ENCODE data around the gene SH2D7.

SH2D7 gene

DNA sequence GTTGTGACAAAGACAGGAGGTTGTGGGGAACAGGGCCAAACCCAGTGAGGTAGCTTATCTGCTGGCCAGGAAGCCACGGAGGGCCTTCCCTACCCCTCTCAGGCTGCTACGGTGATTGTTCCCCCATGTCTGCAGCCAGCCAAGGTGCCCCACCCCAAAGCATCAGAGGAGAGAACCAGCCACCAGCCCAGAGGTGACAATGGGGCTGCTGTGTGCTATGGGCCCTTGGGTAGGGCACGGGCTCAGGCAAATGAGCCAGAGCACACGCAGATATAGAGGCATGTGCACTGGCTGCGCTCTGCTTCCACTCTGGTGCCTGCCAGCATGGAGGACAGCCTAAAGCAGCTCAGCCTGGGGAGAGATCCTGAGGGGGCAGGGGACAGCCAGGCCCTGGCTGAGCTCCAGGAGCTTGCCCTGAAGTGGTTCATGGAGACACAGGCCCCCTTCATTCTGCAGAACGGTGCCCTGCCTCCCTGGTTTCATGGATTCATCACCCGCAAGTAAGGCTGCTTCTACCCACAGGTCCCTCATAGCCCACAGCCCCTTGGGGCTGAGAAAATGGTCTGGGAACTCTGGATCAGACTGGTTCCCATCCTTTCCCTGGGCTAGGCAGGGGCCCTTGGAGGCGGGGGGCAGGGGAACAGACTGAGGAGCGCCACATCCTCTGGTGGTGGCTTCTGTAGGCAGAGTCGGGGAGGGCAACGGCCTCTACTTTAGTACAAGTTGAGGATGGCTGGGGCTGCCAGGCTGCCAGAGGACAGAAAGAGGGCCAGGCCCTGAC lies at the start of gene SH2D7:
TSS of gene SH2D7 (plus strand) at position 301 of the 781 bp plus-strand sequence. CDS start at position 325, 24 bp downstream.
- no peak for DNase-seq

DNA sequence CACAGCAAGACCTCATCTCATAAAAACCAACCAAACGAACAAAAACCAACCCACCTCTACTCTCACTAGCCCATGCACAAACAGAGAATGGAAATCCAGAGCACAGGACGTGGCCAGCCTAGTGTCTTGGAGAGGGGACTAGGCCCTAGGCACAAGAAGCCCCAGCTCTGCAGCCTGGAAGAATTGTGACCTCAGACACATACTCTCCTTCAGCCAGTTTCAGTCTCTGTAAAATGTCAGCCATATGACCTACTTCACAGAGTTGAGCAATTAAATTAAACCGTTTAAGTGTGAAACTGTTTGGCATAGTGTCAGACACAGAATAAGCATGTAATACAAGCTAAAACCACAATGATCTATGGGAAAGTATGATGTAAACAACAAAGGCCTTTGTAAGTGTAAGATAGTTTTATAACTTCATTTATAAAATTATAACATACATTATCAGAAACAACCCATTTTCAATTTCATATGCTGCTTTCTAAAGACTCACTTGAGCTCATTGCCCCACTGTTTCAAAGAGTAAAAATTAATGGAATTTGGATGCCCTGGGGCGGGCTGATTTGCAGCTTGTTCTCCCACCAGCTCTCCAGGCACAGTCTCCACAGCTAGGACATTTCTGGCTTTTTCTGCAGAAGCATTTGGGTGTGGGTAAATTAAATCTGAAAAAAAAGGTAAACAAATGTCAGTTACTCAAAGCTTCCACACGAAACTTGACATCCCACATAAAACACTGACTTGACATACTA lies 47.8 kb upstream of the SH2D7 start:
- DNase-seq = no peak

DNA sequence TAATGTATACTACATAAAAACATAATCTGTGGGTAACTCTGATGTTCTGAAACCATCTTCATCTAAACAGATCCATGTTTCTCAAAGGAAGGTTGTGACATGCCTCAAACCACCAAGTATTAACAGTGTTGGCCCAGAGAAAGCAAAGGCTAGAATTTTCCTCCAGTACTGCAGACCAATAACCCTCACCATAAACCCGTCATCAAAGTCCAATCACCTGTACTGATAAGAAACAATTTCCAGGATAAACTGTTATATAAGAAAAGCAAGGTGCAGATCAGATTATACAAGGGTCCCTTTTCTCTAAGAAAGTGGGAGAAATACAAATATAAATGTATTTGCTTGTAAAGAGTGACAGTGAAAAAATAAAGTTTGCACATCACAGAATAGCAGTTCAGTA lies 47.2 kb upstream of the SH2D7 start:
- no peak for DNase-seq

DNA sequence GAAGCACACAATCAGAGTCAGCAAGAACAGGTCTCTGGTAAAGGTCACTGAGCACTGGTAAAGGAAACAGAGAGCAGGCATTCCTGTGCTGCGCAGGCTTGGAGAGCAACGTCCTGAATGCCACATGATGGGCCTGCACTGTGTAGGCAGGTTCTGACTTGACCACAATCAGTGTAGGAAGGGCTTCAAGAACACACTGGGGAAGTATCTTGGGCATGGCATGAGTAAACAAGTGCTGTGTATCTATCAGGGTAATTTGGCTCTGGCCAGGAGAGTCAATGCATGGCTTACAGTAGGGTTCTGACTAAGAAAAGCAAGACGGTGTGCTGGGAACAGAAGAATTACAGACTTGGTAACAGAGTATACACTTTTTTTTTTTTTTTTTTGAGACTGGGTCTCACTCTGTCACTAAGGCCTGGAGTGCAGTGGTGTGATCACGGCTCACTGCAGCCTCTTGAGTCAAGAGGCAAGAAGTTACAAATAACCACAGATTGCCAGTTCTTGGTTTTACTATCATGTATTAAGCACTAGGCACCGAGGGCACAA lies 45.5 kb upstream of the SH2D7 start:
- peak; percentile 54 for DNase-seq

DNA sequence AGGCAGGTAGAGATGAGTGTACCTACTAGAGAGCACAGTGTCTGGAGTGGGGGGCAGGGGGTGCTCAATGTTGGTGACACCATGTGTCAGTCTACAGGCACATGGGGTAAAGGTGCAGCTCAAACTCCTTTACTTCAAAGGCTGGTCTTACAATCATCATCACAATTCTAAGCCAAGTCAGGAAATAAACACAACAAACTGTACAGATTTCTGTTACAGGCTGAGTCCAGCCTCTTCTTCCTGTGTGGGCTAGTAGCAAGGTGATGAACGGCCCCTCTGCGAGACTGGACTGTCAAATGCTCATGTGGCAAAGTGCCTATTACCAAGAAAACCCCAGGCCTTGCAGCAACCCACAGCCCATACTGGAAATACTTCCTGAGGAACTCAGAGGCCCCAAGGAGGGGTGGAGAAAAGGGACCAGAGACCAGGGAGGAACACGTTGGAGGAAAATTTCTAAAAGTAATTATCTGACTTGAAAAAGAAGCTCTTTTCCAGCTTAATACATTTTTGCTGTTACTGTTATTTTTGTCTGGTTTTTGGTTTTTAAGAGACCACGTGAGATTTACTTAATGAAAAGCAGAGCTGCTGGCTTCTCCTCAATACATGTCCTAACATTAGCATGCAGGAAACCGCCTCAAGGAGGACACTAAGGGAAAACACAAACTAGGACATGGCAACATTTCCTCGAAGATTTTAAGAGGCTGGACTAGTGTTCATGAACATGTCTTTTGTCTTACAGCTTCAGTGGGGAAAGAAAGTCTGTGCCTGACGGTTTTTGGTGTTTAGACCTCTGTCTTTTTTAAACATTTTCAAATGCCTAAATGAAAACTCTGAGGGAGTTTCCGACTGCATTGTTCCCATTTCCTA lies 44.4 kb upstream of the SH2D7 start:
- no peak for DNase-seq

DNA sequence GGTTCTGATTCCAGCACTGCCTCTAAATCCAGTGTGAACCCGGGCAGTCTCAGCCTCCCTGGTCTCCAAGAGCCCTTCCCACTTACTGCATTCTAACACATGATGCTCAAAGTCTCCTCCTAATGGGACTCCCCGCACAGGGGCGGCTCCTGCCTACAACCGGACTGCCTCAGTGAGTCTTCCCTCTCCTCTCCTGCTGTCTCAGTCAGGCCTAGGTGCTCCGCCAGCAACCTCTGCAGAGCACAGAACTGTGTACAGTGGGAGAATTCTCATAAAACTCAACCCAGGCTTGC lies 43.8 kb upstream of the SH2D7 start:
- DNase-seq = no peak

DNA sequence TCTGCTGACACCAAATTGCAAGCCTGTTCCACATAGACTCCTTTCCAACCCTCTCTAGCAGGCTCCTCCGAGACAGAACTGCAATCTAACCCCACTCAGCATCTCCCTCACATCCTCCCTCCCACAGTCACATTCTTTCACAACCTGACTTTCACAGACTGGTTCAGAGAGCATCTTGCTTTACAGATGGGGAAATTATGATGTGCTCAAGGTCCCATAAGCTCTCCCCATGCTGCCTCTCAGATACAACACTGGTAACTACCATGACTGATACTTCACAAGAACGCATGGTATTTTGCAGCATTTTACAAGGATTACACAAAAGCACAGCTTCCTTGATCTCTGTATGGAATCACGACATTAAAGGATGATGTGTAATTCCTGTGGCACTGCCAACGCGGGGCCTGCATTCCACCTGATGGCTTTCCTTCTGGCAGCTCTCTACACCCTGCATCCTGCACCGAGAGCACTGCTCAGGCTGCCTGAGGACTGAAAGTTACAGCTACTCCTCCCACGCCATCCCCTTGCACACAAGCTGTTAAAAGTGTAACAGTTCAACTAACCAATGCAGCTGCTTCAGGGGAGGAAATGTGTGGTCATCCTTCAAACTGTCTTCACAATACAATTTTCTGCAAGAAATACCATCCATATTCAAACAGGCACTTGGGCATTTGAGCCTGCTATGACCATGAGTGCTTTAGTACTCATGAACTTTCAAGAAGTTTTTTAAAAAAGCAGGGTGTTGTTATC lies 42.5 kb upstream of the SH2D7 start:
- peak; percentile 68 for DNase-seq

DNA sequence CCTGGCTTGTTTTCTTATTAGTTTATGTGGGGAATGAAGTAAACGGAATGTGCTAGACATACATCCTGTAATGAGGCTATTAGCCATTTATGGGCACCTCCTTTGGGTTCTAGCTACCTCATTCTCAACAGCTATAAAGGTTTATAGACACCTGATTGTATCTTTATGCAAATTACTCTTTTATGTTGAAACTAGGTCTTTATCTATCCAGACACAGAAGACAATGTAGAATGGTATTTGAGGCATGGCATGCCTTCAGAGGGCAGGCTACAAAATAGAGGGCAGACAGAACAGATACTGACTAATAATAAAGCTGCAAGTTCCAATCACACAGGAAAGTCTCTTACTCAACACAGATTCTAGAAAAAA lies 41.9 kb upstream of the SH2D7 start:
- no peak for DNase-seq

DNA sequence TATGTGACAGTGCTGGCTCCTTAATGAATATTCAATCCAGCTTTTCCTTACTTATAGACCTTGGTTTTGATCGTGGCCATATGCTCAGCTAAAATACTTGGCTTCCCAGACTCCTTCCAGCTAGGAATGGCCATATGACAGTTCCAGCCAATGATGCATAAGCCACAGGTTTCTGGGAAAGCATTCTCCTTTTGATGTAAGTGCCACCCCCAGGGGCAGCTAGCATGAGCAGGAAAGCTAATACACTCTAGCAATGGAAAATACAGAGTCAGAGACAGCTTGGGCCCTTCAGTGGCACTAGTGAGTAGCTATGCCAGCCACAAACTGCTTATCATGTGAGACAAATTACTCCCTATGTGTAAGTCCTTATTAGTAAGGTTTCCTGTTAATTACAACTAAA lies 41.5 kb upstream of the SH2D7 start:
- DNase-seq = peak; percentile 42

DNA sequence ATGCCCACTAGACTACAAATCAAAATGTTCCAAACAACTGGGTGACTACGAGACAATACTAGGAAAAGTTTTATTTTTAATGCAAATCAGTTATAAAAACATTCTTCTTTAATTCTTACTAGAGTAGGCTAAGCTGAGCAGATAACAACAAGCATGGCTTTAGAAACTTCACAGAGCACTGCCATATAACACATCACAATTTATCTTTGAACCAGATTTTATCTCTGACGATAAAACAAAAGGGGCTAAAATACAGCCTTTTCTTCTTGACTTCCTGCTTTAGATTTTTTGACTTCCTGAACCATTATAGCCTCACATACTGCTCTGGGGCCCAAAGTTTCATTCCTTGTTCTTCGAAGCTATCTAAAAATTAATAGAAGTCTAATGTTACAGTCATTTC lies 40.8 kb upstream of the SH2D7 start:
- no peak for DNase-seq

DNA sequence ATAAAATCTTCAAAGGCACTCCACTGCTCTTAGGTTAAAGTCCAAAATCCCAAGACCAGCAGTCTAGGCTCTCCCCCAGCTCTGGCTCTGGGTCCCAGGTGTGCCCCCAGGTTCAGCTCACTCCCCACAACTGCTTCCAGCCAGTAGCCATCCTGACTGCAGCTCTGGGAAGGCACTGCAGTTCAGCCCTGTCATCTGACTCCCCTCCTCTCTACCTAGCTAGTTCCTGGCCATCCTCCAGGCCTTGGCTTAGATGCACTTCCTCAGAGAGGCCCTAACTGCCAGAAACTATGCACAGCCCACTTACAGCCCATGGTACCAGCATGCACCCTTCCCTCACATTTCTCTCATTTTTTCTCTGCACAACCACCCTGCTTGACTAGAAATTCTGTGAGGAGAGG lies 40.4 kb upstream of the SH2D7 start:
- no peak for DNase-seq

DNA sequence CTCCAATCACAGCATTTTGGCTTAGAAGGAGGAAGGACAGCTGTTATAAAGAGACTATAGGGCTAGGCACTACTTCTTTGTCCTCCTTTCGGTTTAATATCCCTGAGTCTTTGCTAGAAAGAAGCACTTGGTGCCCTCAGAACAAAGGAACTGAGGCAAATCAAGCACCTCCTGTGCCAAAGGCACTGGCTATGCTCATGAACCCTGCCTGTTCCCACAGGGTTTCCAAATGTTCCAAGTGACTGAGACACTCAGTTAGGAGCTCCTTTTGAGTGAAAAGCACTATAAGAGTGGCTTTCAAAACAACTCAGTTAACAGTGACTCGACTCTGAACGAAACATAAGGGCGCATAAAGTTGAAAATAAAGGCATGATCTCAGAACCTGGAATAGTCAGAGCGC lies 39.8 kb upstream of the SH2D7 start:
- no peak for DNase-seq

DNA sequence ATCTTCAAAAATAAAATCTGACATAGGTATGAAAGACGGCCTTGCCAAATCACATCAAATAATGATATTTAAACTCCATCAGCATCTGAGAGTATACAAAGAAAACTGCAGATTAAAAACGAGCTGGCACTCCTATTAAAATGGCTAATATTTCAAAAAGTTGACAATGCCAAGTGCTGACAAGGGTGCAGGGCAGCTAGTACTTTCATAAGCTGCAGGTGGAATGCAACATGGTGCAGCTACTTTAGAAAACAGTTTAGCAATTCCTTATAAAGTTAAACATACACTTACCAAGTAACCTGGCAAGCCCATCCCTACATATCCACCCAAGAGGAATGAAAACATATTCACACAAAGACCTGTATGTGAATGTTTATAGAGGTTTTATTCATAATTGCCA lies 37.8 kb upstream of the SH2D7 start:
- DNase-seq = no peak

DNA sequence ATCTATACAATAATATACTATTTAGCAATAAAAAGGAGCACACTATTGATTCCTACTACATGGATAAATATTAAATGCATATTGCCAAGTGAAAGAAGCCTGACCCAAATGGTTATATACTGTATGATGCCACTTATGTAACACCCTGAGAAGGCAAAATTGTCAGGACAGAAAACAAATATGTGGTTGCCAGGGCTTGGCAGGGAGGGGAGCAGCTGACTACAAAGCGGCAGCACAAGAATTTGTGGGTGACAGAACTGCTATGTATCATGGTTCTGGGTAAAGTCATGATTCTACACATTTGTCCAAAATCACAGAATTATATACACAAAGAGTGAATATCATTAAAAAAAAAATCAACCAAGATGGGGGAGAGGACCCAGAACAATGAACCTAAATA lies 37.4 kb upstream of the SH2D7 start:
- no peak for DNase-seq

DNA sequence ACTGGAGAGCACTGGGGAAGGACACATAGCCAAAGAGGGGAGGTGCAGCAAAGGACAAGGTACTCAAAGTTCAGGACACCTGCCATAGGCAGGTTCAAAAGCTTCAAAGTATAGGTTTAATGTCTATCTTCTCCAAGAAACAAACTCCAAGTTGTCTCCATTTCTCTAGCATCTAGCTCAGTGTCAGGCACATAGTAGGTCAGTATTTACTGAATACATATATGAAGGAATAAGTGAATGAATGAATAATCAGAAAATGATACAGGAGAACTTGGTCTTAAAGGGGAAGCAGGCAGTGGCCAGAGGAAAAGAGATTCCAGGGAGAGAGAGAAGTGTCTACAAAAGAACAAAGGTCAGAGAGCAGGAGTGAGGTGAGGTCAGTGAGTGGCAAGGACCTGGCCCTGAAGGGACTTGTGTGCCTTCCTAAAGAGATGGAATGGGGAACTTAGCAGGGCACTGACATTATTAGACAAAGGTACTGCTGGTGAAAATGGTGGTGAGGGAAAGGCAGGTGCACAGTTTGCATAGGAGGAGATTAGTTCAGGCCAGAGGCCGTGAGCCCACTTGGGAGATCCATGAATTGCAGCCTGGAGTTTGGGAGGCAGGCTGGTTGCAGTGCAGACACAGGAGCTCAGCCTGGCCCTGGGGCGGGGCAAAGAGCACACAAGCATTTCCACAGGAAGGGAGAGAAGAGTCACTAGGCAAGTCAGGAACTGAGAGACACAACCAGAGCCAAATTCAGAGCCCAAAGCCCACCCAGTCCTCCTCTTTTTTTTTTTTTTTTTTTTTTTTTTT lies 36.2 kb upstream of the SH2D7 start:
- no peak for DNase-seq

DNA sequence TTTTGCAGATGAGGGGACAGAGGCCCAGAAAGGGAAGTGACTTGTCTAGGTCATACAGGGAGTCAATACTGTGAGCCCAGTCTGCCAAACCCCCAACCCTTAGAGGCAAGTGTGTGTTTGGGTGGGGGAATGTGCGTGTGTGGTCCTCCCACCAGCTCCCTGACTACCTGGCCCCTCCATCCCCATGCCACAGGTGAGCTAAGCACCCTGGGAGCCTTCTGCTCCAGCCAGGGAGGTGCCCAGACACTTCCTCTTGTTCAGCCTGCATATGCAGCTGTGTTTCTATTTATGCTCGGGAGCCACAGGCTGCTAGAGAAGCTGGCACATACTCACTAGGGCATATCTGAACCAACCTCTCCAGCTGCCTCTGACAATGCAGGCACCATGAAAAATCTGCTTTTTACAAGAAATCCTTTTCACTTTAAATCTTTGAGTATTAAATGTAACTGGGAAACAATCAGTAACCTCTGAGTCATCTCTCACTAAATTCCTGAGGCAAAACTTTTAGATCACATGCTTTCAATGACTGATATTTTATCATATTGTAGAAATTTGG lies 35.6 kb upstream of the SH2D7 start:
- DNase-seq = no peak

DNA sequence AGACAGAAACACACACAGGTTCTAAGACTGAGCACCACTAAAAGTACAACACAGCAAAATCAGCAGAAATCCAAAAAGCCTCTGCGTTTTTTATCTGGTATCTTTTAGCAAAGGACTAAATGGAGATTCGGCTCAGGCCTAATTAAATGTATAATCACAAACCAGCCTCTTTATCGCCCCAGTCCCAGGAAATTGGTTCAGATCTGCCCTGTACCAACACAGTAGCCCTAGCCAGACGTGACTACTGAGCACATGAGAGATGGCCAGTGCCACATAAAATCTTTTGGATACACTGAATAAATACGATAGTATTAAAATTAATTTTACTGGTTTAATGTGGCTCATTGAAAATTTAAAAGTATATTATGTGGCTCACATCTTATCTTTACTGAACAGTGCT lies 34.6 kb upstream of the SH2D7 start:
- no peak for DNase-seq

DNA sequence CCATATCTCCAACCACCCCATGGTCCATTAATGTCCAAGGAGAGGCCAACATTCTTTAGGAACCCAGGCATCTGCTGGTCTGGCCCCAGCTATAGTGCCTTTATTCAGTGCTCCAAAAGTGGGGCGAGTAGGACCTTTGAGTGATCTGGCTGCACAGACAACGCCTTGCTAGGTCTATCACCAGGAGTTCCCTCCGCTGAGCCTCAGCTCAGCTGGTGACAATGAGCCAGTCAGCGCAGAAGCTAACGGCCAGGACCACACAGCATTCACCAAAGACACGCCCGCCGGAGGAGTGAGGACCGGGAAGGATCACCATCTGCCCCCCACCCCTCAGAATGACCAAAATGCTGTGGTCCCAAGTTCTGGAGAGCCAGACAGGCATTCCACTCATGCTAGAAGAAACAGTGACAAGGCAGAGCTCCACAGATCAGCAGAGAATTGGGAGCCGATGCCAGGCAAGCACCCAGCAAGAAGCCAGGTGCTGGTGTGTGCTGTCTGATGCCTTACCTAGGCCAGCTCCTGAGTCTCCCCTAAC lies 33.9 kb upstream of the SH2D7 start:
- DNase-seq = no peak

DNA sequence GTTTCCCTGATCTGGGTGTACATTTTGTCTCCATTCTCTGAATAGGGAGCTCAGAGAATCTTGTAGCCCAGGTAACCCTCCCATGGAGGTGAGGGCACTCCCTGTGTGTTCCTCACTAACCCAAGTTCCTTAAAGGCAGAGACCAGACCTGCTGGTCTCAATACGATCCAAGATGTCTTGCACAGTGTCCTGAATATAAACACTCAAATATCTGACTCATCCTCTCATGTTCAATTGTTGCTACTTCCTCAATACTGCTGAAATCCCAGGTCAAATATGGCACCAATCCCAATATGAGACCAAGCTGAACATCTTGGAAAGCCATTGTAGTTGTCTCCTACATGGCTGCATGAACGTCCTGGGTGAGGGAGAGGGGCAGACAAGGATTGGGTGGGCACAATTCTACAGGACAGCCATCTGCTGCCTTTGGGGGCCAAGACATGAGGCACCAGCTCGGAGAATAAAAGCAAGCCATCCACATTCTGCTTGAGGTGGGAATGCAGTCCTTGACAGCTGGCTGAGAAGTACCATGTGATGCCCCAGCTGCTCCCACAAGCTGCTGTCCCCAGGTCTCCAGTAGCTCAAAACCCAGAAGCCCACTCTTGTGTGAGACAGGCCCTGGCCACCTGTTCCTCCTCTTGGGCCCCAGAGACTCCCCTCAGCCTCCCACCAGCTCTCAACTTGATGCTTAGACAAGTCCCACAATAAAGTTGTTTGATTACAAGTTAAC lies 33.1 kb upstream of the SH2D7 start:
- DNase-seq = no peak

DNA sequence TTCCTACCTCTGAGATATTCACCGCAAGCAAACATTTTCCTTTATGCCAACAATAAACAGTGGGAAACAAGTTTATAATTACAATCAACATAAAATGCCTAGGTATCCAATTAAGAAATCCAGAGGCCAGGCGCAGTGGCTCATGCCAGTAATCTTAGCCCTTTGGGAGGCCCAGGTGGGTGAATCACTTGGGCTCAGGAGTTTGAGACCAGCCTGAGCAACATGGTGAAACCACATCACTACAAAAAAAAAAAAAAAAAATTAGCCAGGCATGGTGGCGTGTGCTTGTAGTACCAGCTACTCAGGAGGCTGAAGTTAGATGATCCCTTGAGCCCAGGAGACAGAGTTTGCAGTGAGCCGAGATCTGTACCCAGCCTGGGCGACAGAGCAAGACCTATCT lies 32.1 kb upstream of the SH2D7 start:
- DNase-seq = no peak

Measured in activated naive CD4-positive, alpha-beta T cell treated with Interleukin-2 at 50 U/mL for 16 hours (primary cell).